Tibial nerve (tissue), 4 donors: ENCODE data around the gene SLC30A5. TPM values are rescaled to one million over a fixed set of nuclear protein-coding genes. Genes with fewer than 3 reads are reported as not detected.
"Not testable (repeated sequence)": the region's sequence is repeated elsewhere in the genome, so short reads cannot be mapped to it uniquely, and the experiment has no call there.

Source experiments
- DNase-seq, 2 donors: peaks; one replicate each; pipeline ENCODE4 v3.0.0-alpha.2; 2019; ENCODE audit warnings: low spot score in 2 of 2
- H3K27ac ChIP-seq, 4 donors: fragments of 200-600 bp; sonication (generic) in 3 of 4; one replicate each; pipeline ENCODE4 v1.5.1; 2017 to 2019; ENCODE audit warnings: mild to moderate bottlenecking in 1 of 4
- H3K27me3 ChIP-seq, 2 donors: fragments of 200-600 bp; sonication (generic) in 1 of 2; one replicate each; pipeline versions ENCODE4 v1.5.1 to v1.6.0; 2017 to 2019
- H3K36me3 ChIP-seq, 3 donors: fragments of 200-600 bp; sonication (generic); one replicate each; pipeline ENCODE4 v1.5.1; 2018 to 2019
- H3K4me1 ChIP-seq, 4 donors: fragments of 200-600 bp; sonication (generic) in 3 of 4; one replicate each; pipeline ENCODE4 v1.5.1; 2017 to 2019
- H3K4me3 ChIP-seq, 4 donors: fragments of 200-600 bp; sonication (generic) in 3 of 4; one replicate each; pipeline ENCODE4 v1.5.1; 2017 to 2019; ENCODE audit warnings: mild to moderate bottlenecking in 1 of 4, moderate library complexity in 1 of 4
- H3K9me3 ChIP-seq, 4 donors: fragments of 200-600 bp; sonication (generic) in 3 of 4; one replicate each; pipeline ENCODE4 v1.5.1; 2017 to 2019
- CTCF ChIP-seq, 5 experiments: fragments of 200-600 bp in 3 of 5; fragments of 450-650 bp in 2 of 5; sonication (generic) in 3 of 5; IDR thresholded peaks; one replicate each; pipeline ENCODE4 v1.5.1; 2016 to 2019; ENCODE audit warnings: antibody characterized with exemption in 5 of 5, mild to moderate bottlenecking in 3 of 5, moderate library complexity in 2 of 5
- EP300 ChIP-seq, 2 donors: sonication (generic); formaldehyde crosslinking; IDR thresholded peaks; one replicate each; pipeline ENCODE4 v1.6.1; 2017; ENCODE audit warnings: antibody characterized with exemption in 2 of 2, mild to moderate bottlenecking in 1 of 2
- POLR2A ChIP-seq, 2 donors: fragments of 450-650 bp; IDR thresholded peaks; one replicate each; pipeline ENCODE4 v1.6.1; 2017; ENCODE audit warnings: antibody characterized with exemption in 2 of 2, mild to moderate bottlenecking in 2 of 2, moderate library complexity in 2 of 2
- WGBS, 2 donors: methylation state at CpG; one replicate each; pipeline ENCODE4 v1.1.5; 2018; 5-methylcytosine and 5-hydroxymethylcytosine counted together
- total RNA-seq, 4 donors: library from RNA; depleted of rRNA; stranded (reverse); fragments of >200 nt; gene quantifications; one replicate each; pipeline ENCODE4 v1.1.0, GENCODE V29; 2016

The SLC30A5 gene
- total RNA-seq, 4 donors from 2014 or later, result 43.3 to 60.1 (median 54.7) TPM

GRCh38 chr5:69103521-69103920, 9.7 kb downstream of the SLC30A5 start:
- no peak for DNase-seq
- Histone ChIP-seq H3K27ac (no peak overlapping the region), H3K4me1 (peaks cover 0 to 14% (median 0%) of the 10 kb centered on the region in 4 donors), H3K36me3 (peaks cover 0 to 67% (median 5%) of the 10 kb centered on the region in 3 donors), H3K4me3 (no peak overlapping the region), H3K27me3 (no peaks in the 10 kb centered on the region), H3K9me3 (no peaks in the 10 kb centered on the region)
- WGBS, 2 donors, result 86 to 87% methylated on average over 3 of the region's 3 CpGs
- TF ChIP-seq EP300 (IDR thresholded peaks at IDR 0.05), result no peak
- TF ChIP-seq CTCF (IDR thresholded peaks at IDR 0.05), result no peak
- TF ChIP-seq POLR2A (IDR thresholded peaks at IDR 0.05), result no peak

- no peaks in the 10 kb centered on the region for H3K27me3 ChIP-seq
- no peak overlapping the region for H3K4me3 ChIP-seq
- no peaks in the 10 kb centered on the region for H3K4me1 ChIP-seq
- no peak for TF ChIP-seq POLR2A (IDR thresholded peaks at IDR 0.05)
- no peak for TF ChIP-seq EP300 (IDR thresholded peaks at IDR 0.05)
- no peak for TF ChIP-seq CTCF (IDR thresholded peaks at IDR 0.05)
- no peak overlapping the region for H3K27ac ChIP-seq
- H3K36me3 ChIP-seq, result peaks cover 0 to 82% (median 5%) of the 10 kb centered on the region in 3 donors
- 84 to 88% methylated on average over 4 of the region's 4 CpGs for WGBS, 2 donors
- no peak for DNase-seq
- H3K9me3 ChIP-seq, result no peaks in the 10 kb centered on the region
These were observed 12.4 kb downstream of the SLC30A5 start for GRCh38 chr5:69105996-69106906.

GRCh38 chr5:69108367-69108766, 14.6 kb downstream of the SLC30A5 start:
- peaks cover 0 to 87% (median 5%) of the 10 kb centered on the region in 3 donors for H3K36me3 ChIP-seq
- H3K4me3 ChIP-seq, H3K9me3 ChIP-seq, DNase-seq, H3K4me1 ChIP-seq, H3K27me3 ChIP-seq, H3K27ac ChIP-seq: not testable (repeated sequence)
- WGBS, 2 donors, result 82 to 90% methylated on average over 7 of the region's 7 CpGs

GRCh38 chr5:69113851-69114250, 20.0 kb downstream of the SLC30A5 start:
- peaks cover 0 to 90% (median 13%) of the 10 kb centered on the region in 3 donors for H3K36me3 ChIP-seq
- TF ChIP-seq CTCF (IDR thresholded peaks at IDR 0.05) (no peak), EP300 (IDR thresholded peaks at IDR 0.05) (no peak), POLR2A (IDR thresholded peaks at IDR 0.05) (no peak)
- H3K4me1 ChIP-seq, result no peaks in the 10 kb centered on the region
- WGBS, 2 donors, result 87 to 89% methylated on average over 1 of the region's 1 CpG
- H3K27me3 ChIP-seq, result no peaks in the 10 kb centered on the region
- H3K27ac ChIP-seq, result no peak overlapping the region
- H3K4me3 ChIP-seq, result no peak overlapping the region
- DNase-seq, result no peak
- H3K9me3 ChIP-seq, result no peaks in the 10 kb centered on the region

GRCh38 chr5:69115526-69115925, 21.7 kb downstream of the SLC30A5 start:
- DNase-seq, result no peak
- 63 to 66% methylated on average over 3 of the region's 3 CpGs for WGBS, 2 donors
- no peak for TF ChIP-seq CTCF (IDR thresholded peaks at IDR 0.05)
- TF ChIP-seq POLR2A (IDR thresholded peaks at IDR 0.05), result no peak
- TF ChIP-seq EP300 (IDR thresholded peaks at IDR 0.05), result no peak
- Histone ChIP-seq H3K9me3 (no peaks in the 10 kb centered on the region), H3K27ac (no peak overlapping the region), H3K36me3 (peaks cover 0 to 90% (median 13%) of the 10 kb centered on the region in 3 donors), H3K27me3 (no peaks in the 10 kb centered on the region), H3K4me3 (no peak overlapping the region), H3K4me1 (no peaks in the 10 kb centered on the region)
